Left ventricle myocardium superior (tissue), 1 donor: Measurements from ENCODE around the gene PIERCE2. TPM values are rescaled to one million over a fixed set of nuclear protein-coding genes. Genes with fewer than 3 reads are reported as not detected.
"Not testable (repeated sequence)": the region's sequence is repeated elsewhere in the genome, so short reads cannot be mapped to it uniquely, and the experiment has no call there.

ENCODE experiments used
- ATAC-seq: fragments of 200-7000 bp; cut with Tn5 transposase; one replicate; pipeline ENCODE4 v1.9.1; 2020; ENCODE audit warnings: mild to moderate bottlenecking, moderate library complexity
- DNase-seq: peaks from one replicate; pipeline ENCODE4 v3.0.0-alpha.2; 2020
- intact Hi-C: fragments of 100-400 bp; cut with micrococcal nuclease; formaldehyde crosslinking; loops from one replicate; pipeline ENCODE4 v1.11.0; 2022
- microRNA-seq: library from miRNA; unstranded; fragments of <30 nt; microRNA quantifications from one replicate; pipeline ENCODE4 v1.2.0, GENCODE V29; 2020; ENCODE audit warnings: borderline number of aligned reads
- total RNA-seq: library from RNA; stranded (reverse); fragmentation: NEBNext Ultra II Directional; extraction: Animal tissue kit (Norgen Biotek cat#: 25700); gene quantifications from one replicate; pipeline ENCODE4 v1.2.1, GENCODE V29; 2021
- donor health status: DM: no; HTN: yes; CAD: no; lungs with severe emphysema.

The PIERCE2 gene
- total RNA-seq, 1 donor from 2014 or later, result 7.2 TPM

- ATAC-seq (no peak), DNase-seq (no peak)
- intact Hi-C loops, result no loop called here
Measured at GRCh38 chr15:55420171-55420866, 12.0 kb downstream of the PIERCE2 start.

- intact Hi-C loops, result no loop called here
- ATAC-seq (no peak), DNase-seq (no peak)
Measured at GRCh38 chr15:55422089-55422488, 13.8 kb downstream of the PIERCE2 start.

GRCh38 chr15:55434989-55435825 is 26.9 kb downstream of the PIERCE2 start:
- ATAC-seq (peak; percentile 43), DNase-seq (no peak)
- intact Hi-C loops, result no loop called here

GRCh38 chr15:55443141-55443540 is 34.8 kb downstream of the PIERCE2 start:
- DNase-seq, intact Hi-C loops, ATAC-seq: not testable (repeated sequence)

- ATAC-seq, DNase-seq, intact Hi-C loops: not testable (repeated sequence)
Measured at GRCh38 chr15:55445936-55446335, 37.6 kb downstream of the PIERCE2 start.

- intact Hi-C loops, DNase-seq, ATAC-seq: not testable (repeated sequence)
Measured at GRCh38 chr15:55446379-55447029, 38.2 kb downstream of the PIERCE2 start.

GRCh38 chr15:55447030-55447394 is 38.7 kb downstream of the PIERCE2 start:
- intact Hi-C loops, DNase-seq, ATAC-seq: not testable (repeated sequence)

GRCh38 chr15:55457401-55458022 is 49.2 kb downstream of the PIERCE2 start:
- intact Hi-C loops, result no loop called here
- DNase-seq (no peak), ATAC-seq (no peak)

- DNase-seq (no peak), ATAC-seq (no peak)
- intact Hi-C loops, result no loop called here
Measured at GRCh38 chr15:55461447-55461846, 53.2 kb downstream of the PIERCE2 start.

- no peak for ATAC-seq
- intact Hi-C loops, result no loop called here
- no peak for DNase-seq
Measured at GRCh38 chr15:55468321-55468720, 60.0 kb downstream of the PIERCE2 start.

Small RNA genes within 50 kb of the gene (microRNA-seq; reads per million reads assigned to microRNA genes)
- gene MIR628, result 173 reads per million, percentile 50 among the genes with 10 or more reads in this experiment

Other genes with a start within 250 kb of the PIERCE2 start
- 47.0 TPM for gene RSL24D1, start 211.6 kb upstream of the PIERCE2 start, total RNA-seq
- gene RAB27A, start 118.7 kb upstream of the PIERCE2 start, total RNA-seq, result 5.7 TPM
- gene PIGBOS1, start 89.4 kb upstream of the PIERCE2 start, total RNA-seq, result 6.3 TPM
- 4.2 TPM for gene PIGB, start 89.3 kb upstream of the PIERCE2 start, total RNA-seq
- gene CCPG1, start 136 bp upstream of the PIERCE2 start, total RNA-seq, result 82.5 TPM
- gene DNAAF4, start 99.7 kb downstream of the PIERCE2 start, total RNA-seq, result 0.79 TPM
- 7.8 TPM for gene PYGO1, start 179.8 kb downstream of the PIERCE2 start, total RNA-seq